ENCODE measurements around the gene LENEP.

The LENEP gene

GRCh38 chr1:154988058-154988954 lies 5.1 kb upstream of the LENEP start:
- no peak overlapping the region for H3K9ac ChIP-seq
- no peaks in the 10 kb centered on the region for H3K4me1 ChIP-seq
- no peaks in the 10 kb centered on the region for H3K9me3 ChIP-seq (ENCODE audit: control insufficient read depth, low read length)
- no peak overlapping the region for H2AFZ ChIP-seq
- no peak overlapping the region for H3K4me2 ChIP-seq (ENCODE audit: low read length)
- peaks cover 5% of the 10 kb centered on the region for H3K79me2 ChIP-seq
- H3K4me3 ChIP-seq (ENCODE audit: low read depth, low read length): no peak overlapping the region
- no peak overlapping the region for H3K27ac ChIP-seq
- no peak for TF ChIP-seq CTCF (IDR thresholded peaks at IDR 0.05)
- H3K27me3 ChIP-seq (ENCODE audit: control insufficient read depth, insufficient read depth, low read length): no peaks in the 10 kb centered on the region
- H3K36me3 ChIP-seq (ENCODE audit: control insufficient read depth, insufficient read depth, low read length): no peaks in the 10 kb centered on the region

GRCh38 chr1:154989195-154989860 lies 4.1 kb upstream of the LENEP start:
- H3K27me3 ChIP-seq (ENCODE audit: control insufficient read depth, insufficient read depth, low read length): no peaks in the 10 kb centered on the region
- no peak overlapping the region for H3K4me2 ChIP-seq (ENCODE audit: low read length)
- H3K4me1 ChIP-seq: no peaks in the 10 kb centered on the region
- no peaks in the 10 kb centered on the region for H3K9me3 ChIP-seq (ENCODE audit: control insufficient read depth, low read length)
- H3K4me3 ChIP-seq (ENCODE audit: low read depth, low read length): no peak overlapping the region
- no peaks in the 10 kb centered on the region for H3K79me2 ChIP-seq
- H3K27ac ChIP-seq: no peak overlapping the region
- TF ChIP-seq CTCF (IDR thresholded peaks at IDR 0.05): no peak
- no peak overlapping the region for H3K9ac ChIP-seq
- no peaks in the 10 kb centered on the region for H3K36me3 ChIP-seq (ENCODE audit: control insufficient read depth, insufficient read depth, low read length)
- H2AFZ ChIP-seq: no peak overlapping the region

- Histone ChIP-seq H3K4me3 (ENCODE audit: low read depth, low read length) (no peak overlapping the region), H2AFZ (no peak overlapping the region), H3K36me3 (ENCODE audit: control insufficient read depth, insufficient read depth, low read length) (no peaks in the 10 kb centered on the region), H3K9me3 (ENCODE audit: control insufficient read depth, low read length) (no peaks in the 10 kb centered on the region), H3K4me1 (no peaks in the 10 kb centered on the region), H3K27ac (no peak overlapping the region), H3K79me2 (no peaks in the 10 kb centered on the region), H3K27me3 (ENCODE audit: control insufficient read depth, insufficient read depth, low read length) (no peaks in the 10 kb centered on the region), H3K4me2 (ENCODE audit: low read length) (no peak overlapping the region), H3K9ac (no peak overlapping the region)
- TF ChIP-seq CTCF (IDR thresholded peaks at IDR 0.05): no peak
These were observed 3.1 kb upstream of the LENEP start for GRCh38 chr1:154990276-154990675.

- no peaks in the 10 kb centered on the region for H3K9me3 ChIP-seq (ENCODE audit: control insufficient read depth, low read length)
- peak; percentile 14 for TF ChIP-seq CTCF (IDR thresholded peaks at IDR 0.05)
- no peaks in the 10 kb centered on the region for H3K36me3 ChIP-seq (ENCODE audit: control insufficient read depth, insufficient read depth, low read length)
These were observed 440 bp upstream of the LENEP start for GRCh38 chr1:154992721-154993571.

More at GRCh38 chr1:154992721-154993571, 440 bp upstream of the LENEP start:
- H3K27ac ChIP-seq: no peak overlapping the region
- H3K27me3 ChIP-seq (ENCODE audit: control insufficient read depth, insufficient read depth, low read length): no peaks in the 10 kb centered on the region
- no peak overlapping the region for H3K4me2 ChIP-seq (ENCODE audit: low read length)
- no peak overlapping the region for H3K9ac ChIP-seq
- no peaks in the 10 kb centered on the region for H3K79me2 ChIP-seq
- no peak overlapping the region for H2AFZ ChIP-seq
- H3K4me3 ChIP-seq (ENCODE audit: low read depth, low read length): no peak overlapping the region
- H3K4me1 ChIP-seq: no peaks in the 10 kb centered on the region
